Eye (tissue), 1 donor: ENCODE measurements around the gene GSG1L.
A peak's percentile ranks its signal among the peaks of the same experiment; 100 is the strongest.

Experiments used
- DNase-seq: peaks from one replicate; pipeline ENCODE4 v3.0.0-alpha.2; 2015

GSG1L gene

GRCh38 chr16:27840311-27841060 lies 223.0 kb downstream of the GSG1L start:
- DNase-seq: no peak

GRCh38 chr16:27839419-27839818 lies 224.1 kb downstream of the GSG1L start:
- DNase-seq: no peak

DNA sequence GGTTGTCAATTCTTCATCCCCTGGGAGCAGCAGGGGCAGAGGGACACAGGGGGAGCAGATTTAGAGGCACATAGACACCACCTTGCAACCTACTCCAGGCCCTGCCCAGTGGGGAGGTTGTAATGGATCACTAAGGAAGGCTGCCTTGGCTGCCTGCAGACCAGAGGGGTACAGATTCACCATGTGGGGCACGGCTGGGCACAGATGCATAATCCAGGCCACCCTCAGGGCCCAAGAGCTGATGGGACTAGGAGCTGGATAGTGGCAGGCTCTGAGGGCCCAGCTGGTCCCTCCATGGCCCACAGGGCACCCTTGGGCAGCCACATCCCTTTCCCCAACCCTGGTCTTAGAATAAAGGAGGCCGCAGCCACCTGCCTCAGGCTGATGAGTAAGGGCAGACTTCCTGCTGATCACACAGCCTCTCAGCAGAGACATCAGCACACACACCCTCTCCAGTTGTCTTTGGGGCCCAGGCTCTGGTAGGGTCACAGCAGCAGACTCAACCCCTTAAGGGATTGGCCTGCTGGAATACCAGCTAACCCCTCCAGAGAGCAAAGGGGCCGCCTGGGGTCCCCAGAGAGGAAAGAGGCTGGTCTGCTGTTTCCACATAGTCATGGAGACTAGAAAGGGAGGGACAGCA lies 224.9 kb downstream of the GSG1L start:
- DNase-seq: no peak

DNA sequence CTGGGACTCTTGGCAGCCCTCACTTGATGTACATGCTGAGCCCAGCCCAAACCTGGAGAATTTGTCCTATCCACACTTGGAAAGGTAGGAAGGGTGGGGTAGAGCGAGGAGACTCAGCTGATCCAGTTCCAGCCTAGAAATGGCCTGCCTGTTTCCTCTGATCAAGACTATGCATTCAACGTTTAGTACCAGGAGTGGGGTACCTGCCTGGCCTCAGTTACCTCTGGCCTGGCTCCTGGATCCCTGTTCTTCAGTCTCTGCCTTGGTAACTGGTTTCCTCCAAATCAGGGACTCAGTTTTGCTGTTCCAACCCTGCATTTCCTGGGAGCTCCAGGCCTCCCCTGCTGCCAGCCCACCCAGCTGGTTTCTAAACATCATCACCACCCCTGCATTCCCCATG lies 233.5 kb downstream of the GSG1L start:
- no peak for DNase-seq

DNA sequence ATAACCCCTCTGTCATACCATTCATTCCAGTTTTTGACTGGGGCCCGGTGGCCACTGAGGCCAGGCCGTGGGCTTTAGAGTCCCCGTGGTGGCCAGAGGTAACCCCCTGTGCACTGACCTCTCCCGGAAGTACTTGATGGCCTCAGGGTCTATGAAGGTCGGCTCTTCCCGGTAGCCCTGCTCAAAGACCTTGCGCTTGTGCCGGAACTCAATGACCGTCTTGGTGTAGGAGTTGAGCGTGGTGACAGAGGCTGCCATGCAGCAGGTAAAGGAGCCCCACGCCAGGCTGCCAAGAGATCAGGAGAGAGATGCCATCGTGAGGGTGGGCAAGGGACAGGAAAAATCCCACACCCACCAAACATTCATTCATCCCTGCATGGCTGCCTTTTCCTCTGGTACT lies 234.8 kb downstream of the GSG1L start:
- DNase-seq: no peak

GRCh38 chr16:27827765-27828164 lies 235.7 kb downstream of the GSG1L start:
- DNase-seq: no peak

GRCh38 chr16:27826893-27827289 lies 236.6 kb downstream of the GSG1L start:
- DNase-seq: no peak

GRCh38 chr16:27826081-27826892 lies 237.2 kb downstream of the GSG1L start:
- DNase-seq: no peak

GRCh38 chr16:27824786-27825185 lies 238.7 kb downstream of the GSG1L start:
- no peak for DNase-seq

DNA sequence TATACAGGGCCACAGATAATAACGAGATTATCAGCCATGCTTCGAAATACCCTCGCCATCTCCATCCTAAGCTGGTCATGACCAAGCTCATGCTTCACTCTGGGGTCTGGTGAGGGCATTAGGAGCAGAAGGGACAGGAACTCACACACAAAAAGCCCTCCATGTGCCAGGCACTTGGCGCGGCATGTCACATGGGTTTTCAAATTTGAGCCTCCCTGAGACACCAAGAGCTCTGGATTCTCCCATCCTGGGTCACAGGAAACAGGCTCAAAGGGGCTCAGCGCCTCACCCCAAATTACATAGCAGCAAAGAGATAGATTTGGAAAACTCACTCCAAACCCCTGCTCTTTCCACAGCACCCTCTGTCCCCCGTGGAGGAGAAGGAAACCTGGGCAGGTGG lies 239.5 kb downstream of the GSG1L start:
- DNase-seq: no peak

DNA sequence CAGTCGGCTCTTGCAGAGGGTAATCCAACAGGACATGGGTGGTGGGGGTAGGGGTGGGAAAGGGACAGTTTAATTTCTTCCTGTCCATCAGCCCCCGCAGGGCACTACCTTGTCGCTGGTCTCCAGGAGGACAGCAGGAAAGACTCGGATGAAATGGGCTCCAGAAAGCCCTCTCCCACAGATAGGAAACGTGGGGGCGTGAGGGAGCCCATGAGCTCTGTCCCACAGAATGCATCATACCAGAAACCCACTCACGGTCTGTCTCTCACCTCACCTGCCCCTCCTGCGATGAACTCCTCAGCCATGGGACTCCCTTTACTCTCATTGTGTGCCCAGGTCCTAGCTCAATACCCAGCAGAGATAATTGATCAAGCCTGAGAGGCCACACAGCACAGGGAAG lies 240.1 kb downstream of the GSG1L start:
- no peak for DNase-seq

DNA sequence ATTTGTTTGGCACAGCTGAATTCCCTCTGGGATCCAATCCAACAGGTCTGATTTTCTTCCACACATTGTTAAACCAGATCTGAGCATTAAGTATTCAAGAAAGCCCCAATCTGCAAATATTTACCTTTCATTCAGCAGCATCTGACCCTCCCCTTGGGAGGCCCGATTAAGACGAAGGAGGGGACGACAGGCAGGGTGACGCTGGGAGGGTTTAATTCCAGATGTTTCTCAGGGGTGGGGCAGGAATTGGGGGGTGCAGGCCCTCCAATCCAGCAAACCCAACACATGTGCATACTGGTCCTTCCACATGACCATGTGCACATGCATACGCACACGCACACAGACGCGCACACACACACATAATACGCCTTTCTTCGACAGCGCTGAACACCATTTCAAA lies 240.5 kb downstream of the GSG1L start:
- peak; percentile 8 for DNase-seq

DNA sequence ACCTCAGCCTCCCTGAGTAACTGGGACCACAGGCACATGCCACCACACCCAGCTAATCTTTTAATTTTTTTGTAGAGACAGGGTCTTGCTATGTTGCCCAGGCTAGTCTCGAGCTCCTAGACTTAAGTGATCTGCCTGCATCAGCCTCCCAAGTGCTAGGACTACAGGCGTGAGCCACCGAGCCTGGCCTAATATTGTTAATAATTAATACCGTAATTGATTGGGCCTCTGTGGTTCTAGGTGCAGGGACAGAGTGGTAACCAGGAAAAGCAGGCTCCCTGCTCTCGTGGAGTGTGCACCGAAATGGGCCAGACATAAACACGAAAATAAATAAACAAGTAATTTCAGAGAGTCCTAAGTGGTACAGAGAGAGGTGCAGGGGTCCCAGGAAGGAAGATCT lies 241.0 kb downstream of the GSG1L start:
- no peak for DNase-seq

DNA sequence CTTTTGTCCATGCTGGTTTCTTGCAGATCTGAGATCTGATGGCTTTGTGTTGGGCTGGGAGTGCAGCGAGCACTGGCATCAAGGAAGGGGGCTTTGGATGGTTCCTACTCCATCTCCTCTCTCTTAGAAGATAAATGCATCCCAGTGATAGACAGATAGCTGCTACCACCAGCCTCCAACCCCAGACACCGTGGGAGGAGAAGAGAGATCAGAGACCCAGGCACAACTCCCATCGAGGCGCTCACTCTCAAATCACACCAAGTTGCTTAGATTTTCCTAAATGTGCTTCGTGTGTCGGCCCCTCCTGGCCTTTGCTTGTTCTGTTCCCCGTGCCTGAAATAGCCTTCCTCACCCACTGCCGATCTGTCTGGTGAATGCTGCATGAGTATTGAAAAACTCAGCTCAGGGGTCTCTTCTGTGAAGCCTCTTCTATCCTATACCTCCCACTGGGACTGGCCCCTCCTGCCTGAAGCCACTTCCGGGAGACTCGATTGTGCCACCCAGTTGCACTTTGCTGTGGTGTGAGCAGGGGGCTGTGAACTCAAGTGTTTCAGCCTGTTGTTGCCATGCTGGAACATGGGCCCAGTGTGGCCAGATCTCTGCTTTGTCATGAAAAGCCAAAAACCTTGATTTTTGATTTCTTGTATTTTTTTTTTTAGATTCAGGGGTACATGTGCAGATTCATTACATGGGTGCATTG lies 242.7 kb downstream of the GSG1L start:
- no peak for DNase-seq

DNA sequence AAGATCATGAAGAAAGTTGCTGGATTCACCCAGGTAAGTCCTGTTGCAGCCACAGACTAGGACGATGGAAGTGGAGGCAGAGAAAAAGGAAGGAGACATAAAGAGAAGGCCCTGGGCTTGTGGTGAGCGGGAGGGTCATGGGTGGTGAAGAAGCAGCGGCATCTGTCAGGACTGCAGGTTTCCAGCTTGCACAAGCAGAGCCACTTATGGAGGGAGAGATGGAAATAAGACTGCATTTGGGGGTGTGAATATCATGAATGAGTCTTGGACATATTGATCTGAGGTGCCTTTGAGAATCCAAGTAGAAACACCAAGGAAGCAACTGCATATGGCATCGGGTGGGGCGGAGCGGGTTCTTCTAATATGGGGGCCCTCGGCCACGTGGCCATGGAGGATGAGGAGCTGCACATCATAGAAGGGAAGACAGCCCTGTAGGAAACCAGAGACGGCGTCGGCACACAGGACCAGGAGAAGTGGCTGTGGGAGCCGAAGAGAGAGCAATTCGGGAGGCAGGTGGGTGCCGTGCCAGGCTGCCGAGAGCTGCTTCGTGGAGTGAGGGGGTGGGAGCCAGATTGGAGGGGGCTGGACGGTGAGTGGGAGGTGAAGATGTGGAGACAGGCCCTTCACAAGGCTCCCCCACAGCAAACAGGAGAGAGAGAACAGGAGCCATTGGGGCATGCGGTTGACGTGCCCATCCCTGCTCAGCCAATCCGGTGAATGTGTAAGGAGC lies 243.5 kb downstream of the GSG1L start:
- no peak for DNase-seq

GRCh38 chr16:27819356-27819755 lies 244.2 kb downstream of the GSG1L start:
- DNase-seq: no peak

GRCh38 chr16:27818246-27818645 lies 245.3 kb downstream of the GSG1L start:
- DNase-seq: no peak

GRCh38 chr16:27817038-27817437 lies 246.5 kb downstream of the GSG1L start:
- DNase-seq: no peak

GRCh38 chr16:27816561-27816960 lies 247.0 kb downstream of the GSG1L start:
- DNase-seq: no peak

DNA sequence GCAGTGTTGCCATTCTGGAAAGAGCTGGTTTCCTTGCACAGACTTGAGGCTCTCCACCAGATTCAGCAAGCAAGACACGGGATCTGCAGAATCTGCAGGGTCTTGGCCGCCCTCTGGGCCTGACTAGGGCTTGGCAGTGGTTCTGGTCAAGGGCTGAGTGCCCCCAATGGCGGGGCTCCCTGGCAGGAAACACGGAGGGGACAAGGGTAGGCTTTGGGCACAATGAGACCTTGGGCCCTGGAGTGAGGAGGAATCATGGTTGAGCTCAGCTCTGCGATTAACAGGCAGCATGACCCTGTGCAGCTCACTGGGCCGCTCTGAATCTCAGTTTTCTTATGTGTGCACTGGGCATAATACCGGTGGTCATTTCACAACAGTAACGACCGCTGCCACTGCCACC lies 249.9 kb downstream of the GSG1L start:
- no peak for DNase-seq

DNA sequence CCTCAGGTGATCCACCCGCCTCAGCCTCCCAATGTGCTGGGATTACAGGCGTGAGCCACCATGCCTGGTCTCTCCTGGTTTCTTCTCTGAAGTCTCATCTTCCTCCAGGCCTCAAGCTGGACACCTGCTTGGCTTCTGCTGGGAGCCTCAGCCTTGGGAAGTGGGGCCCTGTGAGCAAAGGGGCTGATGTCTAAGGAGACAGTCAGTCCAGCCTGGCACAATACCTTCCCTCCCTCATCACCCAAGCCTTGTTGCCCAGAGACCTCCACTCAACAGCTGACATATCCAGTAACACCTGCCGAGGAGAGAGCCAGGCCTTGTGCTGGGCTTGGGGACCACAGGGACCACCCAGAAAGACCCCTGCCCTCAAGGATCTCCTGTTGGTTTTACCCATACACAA lies 251.6 kb downstream of the GSG1L start:
- DNase-seq: no peak

GRCh38 chr16:27806986-27807385 lies 256.5 kb downstream of the GSG1L start:
- DNase-seq: no peak

DNA sequence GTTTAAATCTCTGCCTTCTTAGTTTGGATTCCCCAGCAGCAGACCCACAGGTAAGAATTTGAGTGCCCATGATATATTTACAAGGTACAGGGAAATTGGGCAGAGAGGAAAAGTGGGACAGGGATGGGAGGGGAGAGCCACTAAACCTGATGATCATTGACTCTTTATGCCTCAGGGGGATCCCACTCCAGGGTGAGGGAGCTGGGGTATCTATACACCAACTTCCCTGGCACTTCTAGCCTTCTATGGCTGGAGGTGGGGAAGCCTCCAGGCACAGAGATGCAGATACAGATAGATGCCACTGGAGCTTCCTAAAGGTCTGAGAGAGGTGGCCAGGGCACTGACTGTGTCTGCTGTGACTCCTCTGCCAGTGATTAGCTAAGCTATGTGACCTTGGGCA lies 257.1 kb downstream of the GSG1L start:
- DNase-seq: no peak
